DND-41 (cell line): ENCODE results near the gene PLPP3.

ENCODE experiments used
- ATAC-seq: fragments of 200-7000 bp; cut with Tn5 transposase; 3 replicates; pipeline ENCODE4 v1.9.1; 2021; ENCODE audit warnings: low read depth; ENCODE audit not compliant: insufficient read depth
- DNase-seq: peaks from one replicate; pipeline ENCODE4 v3.0.0-alpha.2; 2020
- H2AFZ ChIP-seq: 2 replicates; pipeline ENCODE4 v1.6.0; 2012; ENCODE audit warnings: low read depth, low read length
- H3K27ac ChIP-seq: 2 replicates; pipeline ENCODE4 v1.5.1; 2012; ENCODE audit warnings: low read length, inconsistent platforms
- H3K27me3 ChIP-seq: fragments of 200-600 bp; sonication (generic); 2 replicates; pipeline ENCODE4 v1.6.0; 2012; ENCODE audit warnings: low read length, mild to moderate bottlenecking, inconsistent platforms; ENCODE audit not compliant: insufficient read depth, poor library complexity
- H3K36me3 ChIP-seq: 2 replicates; pipeline ENCODE4 v1.5.1; 2012; ENCODE audit warnings: low read length, inconsistent platforms; ENCODE audit not compliant: insufficient read depth
- H3K4me1 ChIP-seq: 2 replicates; pipeline ENCODE4 v1.5.1; 2012; ENCODE audit warnings: mild to moderate bottlenecking, low read length; ENCODE audit not compliant: insufficient read depth
- H3K4me2 ChIP-seq: 2 replicates; pipeline ENCODE4 v1.6.0; 2012; ENCODE audit warnings: mild to moderate bottlenecking, moderate library complexity, low read length, inconsistent platforms; ENCODE audit not compliant: insufficient read depth
- H3K4me3 ChIP-seq, 2 experiments: fragments of 200-600 bp in 1 of 2; shearing (Covaris generic) in 1 of 2; 2 replicates each; pipeline ENCODE4 v1.5.1; 2012 to 2016; ENCODE audit warnings: inconsistent platforms in 2 of 2, low read length in 2 of 2, mild to moderate bottlenecking in 2 of 2, low read depth in 1 of 2, moderate library complexity in 1 of 2
- H3K79me2 ChIP-seq: 2 replicates; pipeline ENCODE4 v1.6.0; 2012; ENCODE audit warnings: low read length, inconsistent platforms; ENCODE audit not compliant: insufficient read depth
- H3K9ac ChIP-seq: 2 replicates; pipeline ENCODE4 v1.6.0; 2012; ENCODE audit warnings: low read depth, mild to moderate bottlenecking, inconsistent platforms, low read length, moderate library complexity
- H3K9me3 ChIP-seq: 2 replicates; pipeline ENCODE4 v1.5.1; 2012; ENCODE audit warnings: low read length, moderate library complexity, mild to moderate bottlenecking, inconsistent platforms; ENCODE audit not compliant: insufficient read depth, severe bottlenecking
- H4K20me1 ChIP-seq: 2 replicates; pipeline ENCODE4 v1.6.0; 2012; ENCODE audit warnings: low read length; ENCODE audit not compliant: insufficient read depth
- EZH2 ChIP-seq: IDR thresholded peaks from 3 replicates; pipeline ENCODE4 v1.6.1; 2012; ENCODE audit warnings: borderline replicate concordance, low read depth, mild to moderate bottlenecking, moderate library complexity, low read length, inconsistent platforms; ENCODE audit not compliant: severe bottlenecking
- TF ChIP-seq, protein P1 (sequence below): IDR thresholded peaks from 2 replicates; pipeline ENCODE4 v1.5.1; 2012; ENCODE audit warnings: borderline replicate concordance, low read length, moderate library complexity, mild to moderate bottlenecking; ENCODE audit not compliant: poor library complexity, severe bottlenecking; ENCODE audit errors: extremely low read depth

The PLPP3 gene

DNA sequence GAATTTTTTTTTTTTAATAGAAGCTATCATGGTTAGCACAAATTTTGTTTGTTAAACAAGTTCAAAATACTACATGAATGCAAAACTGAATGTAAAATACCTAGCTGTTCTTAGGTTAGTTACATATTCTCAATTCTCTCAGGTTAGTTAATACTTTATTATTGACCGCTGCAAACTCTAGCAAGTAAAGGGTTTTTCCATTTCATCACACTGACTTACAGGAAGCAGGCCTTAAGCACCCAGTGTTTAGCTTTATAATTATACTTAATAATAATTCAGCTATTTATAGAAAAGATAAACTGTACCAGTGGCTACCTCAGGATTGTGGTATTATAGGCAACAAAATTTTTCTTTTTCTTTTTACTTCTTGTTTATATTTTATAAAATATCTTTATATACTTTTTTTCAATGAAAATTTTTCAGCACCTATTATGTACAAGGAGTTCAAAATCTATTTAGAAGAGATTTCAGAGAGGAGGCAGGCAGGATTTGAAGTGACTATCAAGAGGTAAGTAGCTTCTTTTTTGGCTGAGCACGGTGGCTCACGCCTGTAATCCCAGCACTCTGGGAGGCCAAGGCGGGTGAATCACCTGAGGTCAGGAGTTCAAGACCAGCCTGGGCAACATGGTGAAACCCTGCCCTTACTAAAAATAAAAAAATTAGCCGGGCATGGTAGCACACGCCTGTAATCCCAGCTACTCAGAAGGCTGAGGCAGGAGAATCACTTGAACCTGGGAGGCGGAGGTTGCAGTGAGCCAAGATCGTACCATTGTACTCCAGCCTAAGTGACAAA is 17.9 kb downstream of the PLPP3 start:
- H3K4me2 ChIP-seq, result no peak overlapping the region
- peaks cover 3% of the 10 kb centered on the region; the same call in 1 of the 2 replicates for H3K4me1 ChIP-seq
- H3K4me3 ChIP-seq, result no peak overlapping the region
- H2AFZ ChIP-seq, result no peak overlapping the region
- no peak overlapping the region for H3K9ac ChIP-seq
- no peak for TF ChIP-seq EZH2
- TF ChIP-seq, protein P1, sequence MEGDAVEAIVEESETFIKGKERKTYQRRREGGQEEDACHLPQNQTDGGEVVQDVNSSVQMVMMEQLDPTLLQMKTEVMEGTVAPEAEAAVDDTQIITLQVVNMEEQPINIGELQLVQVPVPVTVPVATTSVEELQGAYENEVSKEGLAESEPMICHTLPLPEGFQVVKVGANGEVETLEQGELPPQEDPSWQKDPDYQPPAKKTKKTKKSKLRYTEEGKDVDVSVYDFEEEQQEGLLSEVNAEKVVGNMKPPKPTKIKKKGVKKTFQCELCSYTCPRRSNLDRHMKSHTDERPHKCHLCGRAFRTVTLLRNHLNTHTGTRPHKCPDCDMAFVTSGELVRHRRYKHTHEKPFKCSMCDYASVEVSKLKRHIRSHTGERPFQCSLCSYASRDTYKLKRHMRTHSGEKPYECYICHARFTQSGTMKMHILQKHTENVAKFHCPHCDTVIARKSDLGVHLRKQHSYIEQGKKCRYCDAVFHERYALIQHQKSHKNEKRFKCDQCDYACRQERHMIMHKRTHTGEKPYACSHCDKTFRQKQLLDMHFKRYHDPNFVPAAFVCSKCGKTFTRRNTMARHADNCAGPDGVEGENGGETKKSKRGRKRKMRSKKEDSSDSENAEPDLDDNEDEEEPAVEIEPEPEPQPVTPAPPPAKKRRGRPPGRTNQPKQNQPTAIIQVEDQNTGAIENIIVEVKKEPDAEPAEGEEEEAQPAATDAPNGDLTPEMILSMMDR, result no peak
- no peak overlapping the region for H3K27ac ChIP-seq
- H3K9me3 ChIP-seq, result no peaks in the 10 kb centered on the region
- no peaks in the 10 kb centered on the region for H3K27me3 ChIP-seq
- no peaks in the 10 kb centered on the region for H3K36me3 ChIP-seq
- ATAC-seq, result no peak
- no peak for DNase-seq
- no peaks in the 10 kb centered on the region for H3K79me2 ChIP-seq
- no peaks in the 10 kb centered on the region for H4K20me1 ChIP-seq

DNA sequence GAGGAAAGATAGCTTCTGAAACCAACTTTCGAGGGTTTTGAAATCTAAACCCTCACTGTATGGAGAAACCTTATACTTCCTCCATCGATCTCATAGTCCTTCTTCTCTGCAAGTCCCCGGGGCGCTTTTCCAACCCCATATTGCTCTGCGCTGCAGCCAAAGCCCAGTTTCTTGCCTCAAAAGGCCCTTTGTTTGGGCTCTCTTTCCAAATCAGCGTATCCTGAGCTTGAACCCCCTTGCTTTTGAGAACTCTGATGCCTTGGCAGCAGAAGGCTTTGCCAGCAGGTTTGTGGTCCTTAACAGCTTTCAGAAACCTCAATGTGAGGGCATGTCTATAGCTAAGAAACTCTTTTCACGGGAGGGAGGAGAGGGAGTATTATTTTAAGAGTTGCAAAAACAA is 21.6 kb downstream of the PLPP3 start:
- no peaks in the 10 kb centered on the region for H4K20me1 ChIP-seq
- ATAC-seq, result no peak
- no peak overlapping the region for H3K4me2 ChIP-seq
- no peaks in the 10 kb centered on the region for H3K27me3 ChIP-seq
- no peaks in the 10 kb centered on the region for H3K4me1 ChIP-seq
- H3K79me2 ChIP-seq, result no peaks in the 10 kb centered on the region
- no peaks in the 10 kb centered on the region for H3K36me3 ChIP-seq
- no peaks in the 10 kb centered on the region for H3K9me3 ChIP-seq
- no peak for DNase-seq
- no peak overlapping the region for H3K9ac ChIP-seq
- no peak overlapping the region for H2AFZ ChIP-seq
- H3K4me3 ChIP-seq, result no peak overlapping the region
- H3K27ac ChIP-seq, result no peak overlapping the region
- TF ChIP-seq, protein P1, result no peak
- no peak for TF ChIP-seq EZH2

DNA sequence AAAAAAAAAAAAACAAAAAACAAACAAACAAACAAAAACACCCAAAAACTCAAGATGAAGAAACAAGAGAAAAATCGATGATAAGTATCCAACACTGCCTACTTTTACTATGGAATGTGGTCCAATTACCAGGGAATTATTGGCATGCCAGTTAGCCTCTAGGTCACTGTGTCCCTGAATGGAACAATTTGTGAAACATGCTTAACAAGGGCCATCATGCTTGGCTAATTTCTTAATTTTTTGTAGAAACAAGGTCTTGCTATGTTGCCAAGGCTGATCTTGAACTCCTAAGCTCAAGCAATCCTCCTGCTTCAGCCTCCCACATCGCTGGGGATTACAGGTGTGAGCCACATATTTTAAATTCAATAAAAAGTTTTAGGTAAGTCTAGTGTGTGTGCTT is 23.9 kb downstream of the PLPP3 start:
- H2AFZ ChIP-seq, result no peak overlapping the region
- no peaks in the 10 kb centered on the region for H4K20me1 ChIP-seq
- no peak overlapping the region for H3K27ac ChIP-seq
- H3K9ac ChIP-seq, result no peak overlapping the region
- H3K27me3 ChIP-seq, result no peaks in the 10 kb centered on the region
- no peaks in the 10 kb centered on the region for H3K36me3 ChIP-seq
- no peak for TF ChIP-seq EZH2
- TF ChIP-seq, protein P1, result no peak
- ATAC-seq (no peak), DNase-seq (no peak)
- H3K9me3 ChIP-seq, result no peaks in the 10 kb centered on the region
- H3K4me2 ChIP-seq, result no peak overlapping the region
- no peaks in the 10 kb centered on the region for H3K79me2 ChIP-seq
- no peak overlapping the region for H3K4me3 ChIP-seq
- no peaks in the 10 kb centered on the region for H3K4me1 ChIP-seq
